Fibroblast of skin of left biceps (primary cell): Measurements from ENCODE around the gene PBX4.
"Not testable (repeated sequence)": the region's sequence is repeated elsewhere in the genome, so short reads cannot be mapped to it uniquely, and the experiment has no call there.

ENCODE experiments used
- DNase-seq, 2 experiments: peaks; one replicate each; pipeline ENCODE4 v3.0.0-alpha.2; 2013; ENCODE audit warnings: low read depth in 2 of 2

PBX4 gene

GRCh38 chr19:19626516-19627472, 8.3 kb upstream of the PBX4 start:
- DNase-seq, result no peak

GRCh38 chr19:19624032-19624570, 5.6 kb upstream of the PBX4 start:
- no peak for DNase-seq

- DNase-seq, result no peak
Observed at GRCh38 chr19:19623383-19623782, 4.9 kb upstream of the PBX4 start.

- DNase-seq, result no peak
Observed at GRCh38 chr19:19619849-19620210, 1.3 kb upstream of the PBX4 start.

- no peak for DNase-seq
Observed at GRCh38 chr19:19619181-19619848, 828 bp upstream of the PBX4 start.

- no peak for DNase-seq
Observed at GRCh38 chr19:19615086-19615485, 3.4 kb downstream of the PBX4 start.

GRCh38 chr19:19613506-19613905, 5.0 kb downstream of the PBX4 start:
- DNase-seq, result no peak

GRCh38 chr19:19610376-19611202, 7.9 kb downstream of the PBX4 start:
- no peak for DNase-seq

- not testable (repeated sequence) for DNase-seq
Observed at GRCh38 chr19:19606686-19607085, 11.8 kb downstream of the PBX4 start.

GRCh38 chr19:19606021-19606420, 12.5 kb downstream of the PBX4 start:
- DNase-seq, result no peak

GRCh38 chr19:19602713-19603324, 15.7 kb downstream of the PBX4 start:
- DNase-seq, result no peak

- no peak for DNase-seq
Observed at GRCh38 chr19:19602136-19602712, 16.3 kb downstream of the PBX4 start.

GRCh38 chr19:19600793-19601330, 17.6 kb downstream of the PBX4 start:
- DNase-seq, result no peak

GRCh38 chr19:19598728-19599451, 19.6 kb downstream of the PBX4 start:
- DNase-seq, result not testable (repeated sequence)

GRCh38 chr19:19597809-19598306, 20.6 kb downstream of the PBX4 start:
- no peak for DNase-seq

GRCh38 chr19:19595171-19595701, 23.3 kb downstream of the PBX4 start:
- DNase-seq, result no peak

GRCh38 chr19:19594381-19594780, 24.1 kb downstream of the PBX4 start:
- no peak for DNase-seq

- no peak for DNase-seq
Observed at GRCh38 chr19:19592690-19593089, 25.8 kb downstream of the PBX4 start.

- DNase-seq, result peak; percentile 91 to 92
Observed at GRCh38 chr19:19591133-19591825, 27.2 kb downstream of the PBX4 start.
